Osteocyte (in vitro differentiated cells): ENCODE measurements around the gene FAAH2. TPM values are rescaled to one million over a fixed set of nuclear protein-coding genes. Genes with fewer than 3 reads are reported as not detected.

ENCODE experiments used
- DNase-seq: peaks from one replicate; pipeline ENCODE4 v3.0.0; 2021; ENCODE audit warnings: mixed read lengths; ENCODE audit not compliant: unreplicated experiment; ENCODE audit errors: extremely low spot score
- H3K27ac Mint-ChIP-seq: one replicate; pipeline ENCODE4 v1.8.0; 2021; ENCODE audit warnings: mild to moderate bottlenecking, mixed read lengths; ENCODE audit not compliant: unreplicated experiment
- H3K27me3 Mint-ChIP-seq: one replicate; pipeline ENCODE4 v1.8.0; 2021; ENCODE audit warnings: mixed read lengths; ENCODE audit not compliant: unreplicated experiment
- H3K36me3 Mint-ChIP-seq: one replicate; pipeline ENCODE4 v1.8.0; 2021; ENCODE audit warnings: mixed read lengths; ENCODE audit not compliant: unreplicated experiment
- H3K4me1 Mint-ChIP-seq: one replicate; pipeline ENCODE4 v1.8.0; 2021; ENCODE audit warnings: mixed read lengths; ENCODE audit not compliant: unreplicated experiment
- H3K4me3 Mint-ChIP-seq: one replicate; pipeline ENCODE4 v1.8.0; 2021; ENCODE audit warnings: mild to moderate bottlenecking, moderate library complexity, mixed read lengths; ENCODE audit not compliant: unreplicated experiment
- H3K9me3 Mint-ChIP-seq: one replicate; pipeline ENCODE4 v1.8.0; 2021; ENCODE audit warnings: mixed read lengths; ENCODE audit not compliant: unreplicated experiment
- CTCF ChIP-seq: fragments of 200-600 bp; sonication (generic); IDR thresholded peaks from 2 replicates; pipeline ENCODE4 v1.5.0; 2021; ENCODE audit warnings: antibody characterized with exemption, mild to moderate bottlenecking, moderate library complexity
- long read RNA-seq: library from polyadenylated mRNA; unstranded; transcript quantifications from one replicate; pipeline ENCODE4 v2.0.0, GENCODE V29; 2021
- total RNA-seq: library from RNA; stranded (reverse); gene quantifications from 2 replicates; pipeline ENCODE4 v1.2.1, GENCODE V29; 2021

FAAH2 gene
- 0.30 and 0.81 TPM in 2 replicates for total RNA-seq
- long read RNA-seq, partial matches to known transcripts = 0 of 1 reads
- long read RNA-seq, other reads (novel, unspliced or antisense) = 1 of 1 reads

- Mint-ChIP-seq H3K9me3 (peaks cover 48% of the 10 kb centered on the region), H3K36me3 (no peaks in the 10 kb centered on the region), H3K4me3 (no peak within 1 kb of the TSS), H3K4me1 (no peaks in the 10 kb centered on the region), H3K27me3 (no peaks in the 10 kb centered on the region), H3K27ac (no peak within 1 kb of the TSS)
- no peak for TF ChIP-seq CTCF
- no peak for DNase-seq
These were observed at the start of gene FAAH2 for GRCh38 chrX:57286507-57287251. Gene FAAH2 (plus strand): TSS chrX:57286706. CDS start chrX:57286826, 120 bp downstream.

GRCh38 chrX:57241967-57242366 is 44.5 kb upstream of the FAAH2 start:
- H3K27ac Mint-ChIP-seq = no peak overlapping the region
- peaks cover 50% of the 10 kb centered on the region for H3K9me3 Mint-ChIP-seq
- H3K36me3 Mint-ChIP-seq = peaks cover 4% of the 10 kb centered on the region
- no peaks in the 10 kb centered on the region for H3K4me1 Mint-ChIP-seq
- TF ChIP-seq CTCF = no peak
- H3K4me3 Mint-ChIP-seq = no peak overlapping the region
- no peaks in the 10 kb centered on the region for H3K27me3 Mint-ChIP-seq
- DNase-seq = no peak

- no peak for DNase-seq
- Mint-ChIP-seq H3K4me3 (no peak overlapping the region), H3K36me3 (no peaks in the 10 kb centered on the region), H3K9me3 (peaks cover 62% of the 10 kb centered on the region), H3K27me3 (no peaks in the 10 kb centered on the region), H3K4me1 (no peaks in the 10 kb centered on the region), H3K27ac (no peak overlapping the region)
- no peak for TF ChIP-seq CTCF
These were observed 34.5 kb upstream of the FAAH2 start for GRCh38 chrX:57251965-57252364.

- Mint-ChIP-seq H3K4me3 (no peak overlapping the region), H3K9me3 (peaks cover 36% of the 10 kb centered on the region), H3K27me3 (no peaks in the 10 kb centered on the region), H3K4me1 (no peaks in the 10 kb centered on the region), H3K27ac (no peak overlapping the region), H3K36me3 (no peaks in the 10 kb centered on the region)
- DNase-seq = no peak
- no peak for TF ChIP-seq CTCF
These were observed 21.4 kb upstream of the FAAH2 start for GRCh38 chrX:57265126-57265525.

GRCh38 chrX:57266275-57266674 is 20.2 kb upstream of the FAAH2 start:
- H3K36me3 Mint-ChIP-seq = no peaks in the 10 kb centered on the region
- H3K4me3 Mint-ChIP-seq = no peak overlapping the region
- H3K27ac Mint-ChIP-seq = no peak overlapping the region
- peaks cover 36% of the 10 kb centered on the region for H3K9me3 Mint-ChIP-seq
- no peaks in the 10 kb centered on the region for H3K27me3 Mint-ChIP-seq
- DNase-seq = no peak
- H3K4me1 Mint-ChIP-seq = no peaks in the 10 kb centered on the region
- no peak for TF ChIP-seq CTCF
